ENCODE measurements around the gene EPRS1. TPM values are rescaled to one million over a fixed set of nuclear protein-coding genes. Genes with fewer than 3 reads are reported as not detected.

The EPRS1 gene
- total RNA-seq, 1 donor from 2014 or later: 99.6 TPM

DNA sequence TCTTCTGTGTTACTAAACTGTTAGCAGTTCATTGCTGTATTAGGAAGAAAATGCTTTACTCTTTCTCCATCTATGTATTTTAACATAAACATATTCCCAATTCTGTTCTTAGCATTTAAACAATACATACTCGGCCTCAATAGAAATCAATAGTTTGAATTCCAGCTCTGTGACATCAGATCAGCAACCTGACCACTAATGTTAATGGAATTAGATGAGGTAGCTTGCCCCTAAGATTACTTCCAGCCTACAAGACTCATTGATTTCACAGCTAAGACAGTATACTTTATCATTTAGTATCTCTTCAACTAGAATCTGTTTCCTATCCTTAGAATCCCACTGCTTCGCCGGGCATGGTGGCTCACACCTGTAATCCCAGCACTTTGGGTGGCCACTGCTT is 38.9 kb downstream of the EPRS1 start:
- Mint-ChIP-seq H3K4me1 (ENCODE audit: unreplicated experiment) (no peaks in the 10 kb centered on the region), H3K36me3 (peaks cover 20% of the 10 kb centered on the region), H3K9me3 (no peaks in the 10 kb centered on the region), H3K27me3 (no peaks in the 10 kb centered on the region), H3K27ac (no peak overlapping the region), H3K4me3 (no peak overlapping the region)
- DNase-seq (ENCODE audit: extremely low spot score, unreplicated experiment): no peak
- TF ChIP-seq CTCF (conservative IDR thresholded peaks at IDR 0.05): no peak

DNA sequence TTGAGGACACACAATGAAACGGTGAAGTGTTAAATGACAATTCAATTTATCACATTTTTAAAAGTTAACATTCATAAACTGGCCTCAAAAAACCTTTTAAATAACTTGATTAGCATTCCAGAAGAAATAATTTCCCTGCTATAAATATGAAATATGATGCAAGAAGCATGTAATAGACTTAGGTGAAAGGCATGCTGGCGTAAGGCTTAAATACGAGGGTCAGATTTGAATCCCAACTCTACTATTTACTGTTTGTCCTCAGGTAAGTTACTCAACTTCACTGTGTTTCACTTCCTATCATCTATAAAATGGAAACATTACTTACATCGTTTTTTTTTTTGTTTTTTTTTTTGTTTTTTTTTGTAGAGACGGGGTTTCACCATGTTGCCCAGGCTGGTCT is 40.8 kb downstream of the EPRS1 start:
- Mint-ChIP-seq H3K36me3 (peaks cover 19% of the 10 kb centered on the region), H3K4me1 (ENCODE audit: unreplicated experiment) (no peaks in the 10 kb centered on the region), H3K4me3 (no peak overlapping the region), H3K27me3 (no peaks in the 10 kb centered on the region), H3K27ac (no peak overlapping the region), H3K9me3 (no peaks in the 10 kb centered on the region)
- no peak for TF ChIP-seq CTCF (conservative IDR thresholded peaks at IDR 0.05)
- DNase-seq (ENCODE audit: extremely low spot score, unreplicated experiment): no peak

- H3K36me3 Mint-ChIP-seq: peaks cover 13% of the 10 kb centered on the region
- no peaks in the 10 kb centered on the region for H3K27me3 Mint-ChIP-seq
- H3K27ac Mint-ChIP-seq: no peak overlapping the region
- no peak for DNase-seq (ENCODE audit: extremely low spot score, unreplicated experiment)
- H3K4me3 Mint-ChIP-seq: no peak overlapping the region
- H3K9me3 Mint-ChIP-seq: no peaks in the 10 kb centered on the region
- no peak for TF ChIP-seq CTCF (conservative IDR thresholded peaks at IDR 0.05)
- no peaks in the 10 kb centered on the region for H3K4me1 Mint-ChIP-seq (ENCODE audit: unreplicated experiment)
Observed at GRCh38 chr1:220003610-220004299, 42.5 kb downstream of the EPRS1 start.

DNA sequence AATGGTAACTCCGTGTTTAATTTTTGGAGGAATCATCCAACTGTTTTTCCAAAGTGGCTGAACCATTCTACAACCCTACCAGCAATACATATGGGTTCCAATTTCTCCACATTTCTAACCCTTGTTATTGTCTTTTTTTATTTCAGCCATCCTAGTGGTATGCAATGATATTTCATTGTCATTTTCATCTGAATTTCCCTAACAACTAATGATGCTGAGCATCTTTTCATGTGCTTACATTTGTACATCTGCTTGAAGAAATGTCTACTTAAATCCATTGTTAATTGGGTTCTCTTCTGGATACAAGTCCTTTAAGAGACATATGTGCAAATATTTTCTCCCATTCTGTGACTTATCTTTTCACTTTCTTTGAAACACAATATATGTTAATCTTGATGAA is 43.3 kb downstream of the EPRS1 start:
- TF ChIP-seq CTCF (conservative IDR thresholded peaks at IDR 0.05): no peak
- no peak overlapping the region for H3K4me3 Mint-ChIP-seq
- peaks cover 15% of the 10 kb centered on the region for H3K36me3 Mint-ChIP-seq
- H3K9me3 Mint-ChIP-seq: no peaks in the 10 kb centered on the region
- no peak overlapping the region for H3K27ac Mint-ChIP-seq
- no peaks in the 10 kb centered on the region for H3K4me1 Mint-ChIP-seq (ENCODE audit: unreplicated experiment)
- DNase-seq (ENCODE audit: extremely low spot score, unreplicated experiment): no peak
- no peaks in the 10 kb centered on the region for H3K27me3 Mint-ChIP-seq

DNA sequence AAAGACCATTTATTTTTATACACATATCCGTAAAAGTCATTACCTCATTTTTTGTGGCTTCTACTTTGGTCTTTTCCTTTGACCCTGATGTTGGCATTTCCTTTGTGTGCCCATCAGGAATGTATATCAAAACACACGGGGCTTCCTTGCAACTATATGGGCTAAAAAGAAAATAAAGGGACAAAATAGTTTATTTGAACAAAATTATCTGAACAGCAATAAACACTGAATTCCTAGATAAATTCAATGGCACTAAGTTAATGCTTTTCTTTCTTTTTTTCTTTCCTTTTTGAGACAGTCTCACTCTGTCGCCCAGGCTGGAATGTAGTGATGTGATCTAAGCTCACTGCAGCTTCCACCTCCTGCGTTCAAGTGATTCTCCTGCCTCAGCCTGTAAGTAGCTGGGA is 45.2 kb downstream of the EPRS1 start:
- Mint-ChIP-seq H3K27ac (no peak overlapping the region), H3K4me1 (ENCODE audit: unreplicated experiment) (no peaks in the 10 kb centered on the region), H3K36me3 (peaks cover 24% of the 10 kb centered on the region), H3K27me3 (no peaks in the 10 kb centered on the region), H3K9me3 (no peaks in the 10 kb centered on the region), H3K4me3 (no peak overlapping the region)
- TF ChIP-seq CTCF (conservative IDR thresholded peaks at IDR 0.05): no peak
- no peak for DNase-seq (ENCODE audit: extremely low spot score, unreplicated experiment)

All from type B pancreatic cell (in vitro differentiated cells).